NCI-H1417 (cell line): Measurements from ENCODE around the gene UBE2F.
A peak's percentile ranks its signal among the peaks of the same experiment; 100 is the strongest.
"Not testable (repeated sequence)": the region's sequence is repeated elsewhere in the genome, so short reads cannot be mapped to it uniquely, and the experiment has no call there.

Source experiments
- DNase-seq, 3 experiments: peaks; one replicate each; lab custom pipeline; 2025; lab: John Stamatoyannopoulos, UW

Gene UBE2F

DNA sequence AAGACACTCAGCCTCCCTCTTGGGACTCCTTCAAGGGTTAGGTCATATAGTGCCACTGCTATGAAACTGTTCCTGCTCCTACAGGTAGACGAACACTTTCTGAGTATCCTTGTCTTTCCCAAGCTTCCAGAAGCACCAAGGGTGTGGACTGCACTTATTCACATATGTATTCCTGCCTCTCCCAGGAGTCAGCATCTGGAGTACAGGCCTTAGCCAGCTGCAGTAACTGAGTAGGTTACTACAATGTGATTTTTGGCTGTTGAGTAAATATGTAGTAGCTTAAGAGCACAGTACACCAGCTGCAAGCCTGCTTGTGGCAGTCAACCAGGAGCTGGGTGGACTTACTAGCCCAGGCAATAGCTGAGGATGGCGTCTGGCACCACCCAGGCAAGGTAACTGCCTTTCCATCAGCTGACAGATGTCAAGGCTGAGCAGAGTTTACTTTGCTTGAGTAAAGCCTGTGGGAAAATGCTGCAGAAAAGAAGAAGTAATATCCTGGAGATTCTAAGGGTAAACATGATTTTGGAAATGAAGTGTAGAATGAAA is 80.0 kb downstream of the UBE2F start:
- no peak for DNase-seq

DNA sequence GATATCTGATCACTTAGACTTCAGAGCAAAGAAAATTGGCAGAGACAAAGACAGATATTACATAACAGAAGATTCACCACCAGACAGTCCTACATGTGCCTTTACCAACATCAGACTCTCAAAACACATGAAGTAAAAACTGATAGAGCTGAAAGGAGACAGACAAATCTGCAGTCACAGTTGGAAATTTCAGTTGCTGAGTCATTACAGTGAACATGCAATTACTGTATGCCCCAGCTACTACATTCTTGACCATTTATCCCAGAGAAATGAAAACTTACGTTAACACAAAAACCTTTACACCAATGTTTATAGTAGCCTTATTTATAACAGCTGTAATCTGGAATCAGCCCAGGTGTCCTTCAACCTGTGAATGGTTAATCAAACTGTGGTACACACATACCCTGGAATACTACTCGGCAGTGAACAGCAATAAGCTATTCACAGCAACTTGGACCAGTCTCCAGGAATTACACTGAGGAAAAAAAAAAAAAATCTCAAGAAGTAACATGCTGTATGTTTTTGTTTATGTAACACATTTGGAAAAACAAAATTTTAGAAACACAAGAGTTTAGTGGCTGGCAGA is 86.5 kb downstream of the UBE2F start:
- no peak for DNase-seq

DNA sequence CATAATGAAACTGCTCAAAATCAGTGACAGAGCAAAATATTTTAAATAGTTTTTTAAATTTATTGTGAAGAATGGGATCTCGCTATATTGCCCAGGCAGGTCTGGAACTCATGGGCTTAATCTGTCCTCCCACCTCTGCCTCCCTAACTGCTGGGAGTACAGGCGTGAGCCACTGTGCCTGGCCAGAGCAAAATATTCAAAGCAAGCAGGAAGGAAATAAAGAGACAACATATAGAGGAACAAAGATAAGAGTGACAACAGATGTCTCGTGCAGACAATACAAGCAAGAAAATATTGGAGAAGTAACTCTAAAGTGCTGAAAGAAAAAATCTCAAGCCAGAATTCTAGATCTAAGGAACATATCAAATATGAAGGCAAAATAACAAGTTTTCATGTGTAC is 89.0 kb downstream of the UBE2F start:
- no peak for DNase-seq

DNA sequence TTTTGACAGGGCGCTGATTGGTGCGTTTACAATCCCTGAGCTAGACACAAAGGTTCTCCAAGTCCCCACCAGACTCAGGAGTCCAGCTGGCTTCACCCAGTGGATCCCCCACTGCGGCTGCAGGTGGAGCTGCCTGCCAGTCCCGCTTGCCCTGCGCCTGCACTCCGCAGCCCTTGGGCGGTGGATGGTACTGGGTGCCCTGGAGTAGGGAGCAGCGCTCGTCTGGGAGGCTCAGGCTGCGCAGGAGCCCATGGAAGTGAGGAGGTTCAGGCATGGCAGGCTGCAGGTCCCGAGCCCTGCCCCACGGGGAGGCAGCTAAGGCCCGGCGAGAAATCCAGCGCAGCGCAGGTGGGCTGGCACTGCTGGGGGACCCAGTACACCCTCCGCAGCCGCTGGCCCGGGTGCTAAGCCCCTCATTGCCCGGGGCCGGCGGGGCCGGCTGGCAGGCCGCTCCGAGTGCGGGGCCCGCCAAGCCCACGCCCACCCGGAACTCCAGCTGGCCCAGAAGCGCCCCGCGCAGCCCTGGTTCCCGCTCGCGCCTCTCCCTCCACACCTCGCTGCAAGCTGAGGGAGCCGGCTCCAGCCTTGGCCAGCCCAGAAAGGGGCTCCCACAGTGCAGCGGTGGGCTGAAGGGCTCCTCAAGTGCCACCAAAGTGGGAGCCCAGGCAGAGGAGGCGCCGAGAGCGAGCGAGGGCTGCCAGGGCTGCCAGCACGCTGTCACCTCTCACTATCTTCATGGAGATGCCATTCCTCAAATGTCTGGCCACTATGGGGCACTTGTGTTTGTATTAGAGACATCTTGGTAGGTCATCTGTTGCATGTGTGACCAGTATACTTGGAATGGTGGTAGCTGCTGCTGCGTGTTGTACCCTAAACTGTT is 91.1 kb downstream of the UBE2F start:
- not testable (repeated sequence) for DNase-seq

DNA sequence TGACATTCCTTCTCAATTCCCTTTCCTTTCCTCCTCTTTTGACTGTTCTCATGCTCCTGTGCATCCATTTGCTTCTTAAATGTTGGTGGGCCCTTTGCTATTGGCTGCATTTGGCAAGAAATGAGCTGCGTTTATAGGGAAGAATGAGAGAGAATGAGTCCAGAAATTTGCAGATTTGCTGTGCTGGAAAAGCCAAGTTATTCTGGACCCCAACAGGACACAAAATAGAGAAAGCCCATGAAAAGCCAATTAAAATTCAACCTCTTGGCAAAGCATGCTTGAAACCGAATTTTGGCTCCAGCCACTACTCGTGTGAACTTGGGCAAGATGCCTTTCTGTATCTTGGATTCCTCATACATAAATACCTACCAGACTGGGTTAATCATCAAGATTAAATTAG is 92.7 kb downstream of the UBE2F start:
- no peak for DNase-seq

DNA sequence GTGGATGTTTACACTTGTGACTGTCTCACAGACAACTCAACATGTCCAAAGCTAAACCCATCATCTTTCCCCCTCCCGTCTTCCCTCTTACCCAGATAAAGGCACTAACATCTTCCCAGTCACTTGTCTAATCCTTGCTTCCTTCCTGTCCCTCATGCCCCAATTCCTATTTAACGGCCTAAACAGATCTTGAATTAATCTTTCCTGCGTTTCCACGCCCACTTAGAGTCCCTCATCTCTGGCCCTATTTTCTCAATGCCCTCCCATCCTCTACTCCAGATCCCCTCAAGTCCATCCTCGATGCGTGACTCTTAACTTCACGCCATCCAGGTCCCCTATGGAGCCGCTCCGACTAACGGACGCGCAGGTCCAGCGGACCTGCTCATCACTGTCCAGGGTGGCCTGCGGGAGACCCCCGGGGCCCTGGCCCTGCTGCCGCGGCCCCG is 93.3 kb downstream of the UBE2F start:
- DNase-seq: no peak

DNA sequence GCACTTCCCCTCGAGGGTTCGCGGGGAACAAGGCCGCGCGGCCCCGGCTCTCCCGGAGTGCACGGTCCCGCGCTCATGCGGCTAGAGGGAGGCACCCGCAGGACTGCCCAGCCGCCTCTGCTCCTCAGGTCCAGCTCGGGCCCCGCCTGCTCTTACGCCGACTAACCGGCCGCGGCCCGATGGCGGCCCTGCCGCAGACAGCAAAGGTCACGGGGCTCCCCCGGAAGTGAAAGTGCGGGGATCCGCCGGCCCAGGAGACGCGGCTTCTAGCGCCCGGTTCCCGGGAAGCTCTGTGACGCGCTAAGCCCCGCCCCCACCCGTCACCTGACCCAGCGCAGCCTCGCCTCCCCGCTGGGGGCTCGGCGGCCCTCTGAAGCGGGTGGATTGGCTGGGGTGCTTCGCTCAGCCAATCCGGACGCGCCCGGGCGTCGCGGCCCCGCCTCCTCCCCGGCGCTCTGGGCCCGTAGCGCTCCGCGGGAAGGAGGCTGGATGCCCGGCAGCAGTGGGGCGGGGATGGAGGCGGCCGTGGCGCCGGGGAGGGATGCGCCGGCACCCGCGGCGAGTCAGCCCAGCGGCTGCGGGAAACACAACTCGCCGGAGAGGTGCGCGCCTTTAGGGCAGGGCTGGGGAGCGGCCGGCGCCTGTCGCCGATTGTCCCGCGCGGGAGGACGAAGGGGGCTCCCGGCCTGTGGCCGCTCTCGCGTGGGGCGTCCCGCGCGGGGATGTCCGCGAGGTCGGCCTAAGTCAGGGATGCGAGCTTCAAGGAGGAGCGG is 93.9 kb downstream of the UBE2F start, which contains the start of gene SCLY:
SCLY (plus strand) TSS at position 460 of the 773 bp plus-strand sequence; CDS start at position 514, 54 bp downstream.
- DNase-seq: peak; percentile 91 to 98 (median 98)

DNA sequence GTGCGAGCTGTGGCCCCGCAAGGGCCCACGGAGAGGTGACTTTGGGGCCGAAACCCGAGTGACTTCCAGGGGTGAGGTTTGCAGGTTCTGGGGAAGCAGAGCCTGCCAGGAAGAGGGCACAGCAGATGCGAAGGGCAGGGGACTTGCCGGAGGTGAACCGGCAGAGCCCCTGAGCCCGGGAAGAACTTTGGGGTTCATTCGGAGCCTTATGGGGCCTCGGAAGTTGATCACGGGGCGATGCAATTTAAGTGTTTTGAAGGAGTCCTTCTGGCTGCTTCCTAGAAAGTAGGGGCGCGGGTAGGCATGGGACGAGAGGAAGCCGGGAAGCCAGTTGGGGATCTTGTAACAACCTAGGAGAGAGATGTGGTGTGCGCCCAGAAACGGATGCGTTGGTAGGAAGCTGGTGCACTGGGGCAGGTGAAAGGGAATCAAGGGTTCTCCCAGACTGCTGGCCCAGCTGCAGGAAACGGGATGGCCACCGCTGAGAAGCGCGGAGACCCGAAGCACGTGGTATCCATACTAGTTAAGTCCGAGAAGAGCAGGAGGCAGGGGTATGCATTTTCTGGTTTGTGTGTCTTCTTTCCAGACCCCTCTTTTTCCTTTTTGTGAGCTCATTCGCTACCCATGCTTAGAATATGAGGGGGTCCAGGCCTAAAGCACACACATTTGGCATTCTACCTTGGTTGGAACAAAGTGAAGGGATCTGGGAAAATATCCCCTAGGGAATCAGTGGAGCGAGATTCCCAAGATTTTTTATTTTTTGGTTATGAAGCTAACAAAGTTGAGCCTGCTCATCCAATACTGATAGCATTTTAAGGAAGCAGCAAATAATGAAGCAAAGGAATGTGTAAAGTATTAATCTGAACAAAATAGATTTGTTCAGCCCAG is 94.7 kb downstream of the UBE2F start:
- DNase-seq: peak in 2 of 3 experiments; percentile 65 to 74

DNA sequence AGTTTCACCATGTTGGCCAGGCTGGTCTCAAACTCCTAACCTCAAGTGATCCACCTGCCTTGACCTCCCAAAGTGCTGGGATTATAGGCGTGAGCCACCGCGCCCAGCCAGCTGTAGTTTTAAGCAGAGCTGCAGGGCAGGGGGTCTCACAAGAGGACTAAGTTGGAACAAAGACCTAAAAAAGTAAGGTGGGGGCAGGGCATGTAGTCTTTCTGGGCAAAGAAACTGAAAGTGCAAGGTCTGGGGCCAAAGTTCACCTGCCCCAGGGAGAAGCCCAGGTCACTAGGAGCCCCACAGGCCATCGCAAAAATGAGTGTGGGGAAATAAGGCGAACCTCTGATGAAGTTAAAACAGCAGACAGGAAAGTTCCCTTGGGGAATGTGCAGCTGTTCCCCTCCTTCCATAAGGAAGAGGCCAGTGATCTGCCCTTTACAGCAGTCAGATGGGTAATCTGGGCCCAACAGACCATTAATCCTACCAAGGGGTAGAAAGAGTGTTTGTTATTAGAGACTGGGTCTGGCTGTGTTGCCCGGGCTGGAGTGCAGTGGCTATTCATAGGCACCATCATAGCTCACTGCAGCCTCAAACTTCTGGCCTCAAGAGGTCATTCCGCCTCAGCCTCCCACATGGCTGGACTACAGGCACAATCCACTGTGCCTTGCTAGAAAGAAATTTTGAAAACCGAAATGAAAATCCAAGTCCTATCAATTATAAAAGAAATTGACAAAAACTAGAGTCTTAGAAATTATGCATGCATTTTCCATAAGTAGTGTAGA is 96.8 kb downstream of the UBE2F start:
- no peak for DNase-seq

DNA sequence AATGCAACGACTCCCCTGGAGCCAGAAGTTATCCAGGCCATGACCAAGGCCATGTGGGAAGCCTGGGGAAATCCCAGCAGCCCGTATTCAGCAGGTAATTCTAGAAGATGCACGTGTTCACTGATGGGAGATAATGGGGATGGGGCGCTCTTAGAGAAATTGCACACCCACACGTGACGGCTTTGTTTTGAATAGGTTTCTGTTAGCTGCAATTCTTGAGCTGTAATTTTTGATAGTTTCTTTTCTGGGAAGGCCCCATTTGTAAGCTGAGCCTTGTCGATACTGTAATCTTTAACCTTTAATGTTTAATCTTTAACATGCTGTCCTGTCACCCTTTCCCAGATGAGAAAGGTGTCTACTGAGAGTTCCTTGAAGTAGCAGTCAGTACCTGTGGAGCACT is 97.6 kb downstream of the UBE2F start:
- DNase-seq: no peak

DNA sequence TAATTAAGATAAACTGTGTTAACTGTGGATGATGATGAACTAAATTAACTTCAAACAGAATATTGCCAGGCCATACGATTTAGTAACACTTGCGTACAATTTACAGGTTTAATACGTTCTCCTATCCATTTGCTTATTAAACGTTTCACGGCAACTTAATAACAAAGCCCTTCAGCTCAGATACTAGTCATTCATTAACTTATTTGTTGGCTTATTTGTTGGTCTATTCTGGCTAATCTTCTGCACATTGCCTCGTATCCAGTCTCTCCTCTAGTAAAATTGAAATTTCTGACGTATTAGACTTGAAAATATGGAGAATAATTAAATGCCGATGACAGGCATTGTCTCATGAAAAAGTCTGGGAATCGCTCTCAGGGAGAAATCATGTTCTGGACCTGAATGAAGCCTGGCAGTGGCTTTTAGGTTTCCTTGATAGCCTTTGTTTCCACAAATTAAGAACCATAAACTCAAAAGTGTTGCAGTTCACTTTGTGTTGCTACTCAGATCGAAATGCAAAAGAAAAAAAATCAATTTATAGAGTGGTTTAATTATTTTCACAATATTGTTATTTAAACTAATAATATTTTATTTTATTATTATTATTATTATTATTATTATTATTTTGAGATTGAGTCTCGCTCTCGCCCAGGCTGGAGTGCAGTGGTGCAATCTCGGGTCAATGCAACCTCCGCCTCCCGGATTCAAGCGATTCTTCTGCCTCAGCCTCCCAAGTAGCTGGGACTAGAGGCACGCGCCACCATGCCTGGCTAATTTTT is 98.4 kb downstream of the UBE2F start:
- no peak for DNase-seq

DNA sequence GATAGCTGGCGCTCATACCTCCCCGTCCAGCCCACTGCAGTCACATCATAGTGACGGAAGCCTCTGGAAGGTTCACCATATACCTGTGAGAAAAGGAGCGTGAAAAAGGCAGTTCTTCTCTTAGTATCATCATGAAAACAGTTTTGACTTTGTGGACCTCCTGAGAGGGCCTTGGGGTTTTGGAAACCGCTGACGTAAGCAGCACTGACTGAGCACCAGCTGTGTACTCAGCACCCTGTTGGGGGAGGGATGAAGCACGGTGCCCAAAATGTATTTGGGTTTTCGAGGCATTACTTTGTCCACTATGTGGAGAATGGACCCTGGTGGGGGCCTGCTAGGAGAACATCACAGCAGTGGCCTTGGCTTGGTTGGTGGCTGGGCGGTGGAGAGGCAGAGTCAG is 99.4 kb downstream of the UBE2F start:
- no peak for DNase-seq

DNA sequence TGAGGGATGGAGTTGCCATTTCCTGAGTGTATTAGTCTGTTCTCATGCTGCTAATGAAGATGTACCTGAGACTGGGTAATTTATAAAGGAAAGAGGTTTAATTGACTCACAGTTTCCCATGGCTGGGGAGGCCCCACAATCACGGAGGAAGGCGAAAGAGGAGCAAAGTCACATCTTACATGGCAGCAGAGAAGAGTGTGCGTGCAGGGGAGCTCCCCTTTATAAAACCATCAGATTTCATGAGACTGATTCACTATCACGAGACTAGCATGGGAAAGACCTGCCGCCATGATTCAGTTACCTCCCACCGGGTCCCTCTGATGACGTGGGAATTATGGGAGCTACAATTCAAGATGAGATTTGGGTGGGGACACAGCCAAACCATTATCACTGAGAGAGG is 99.9 kb downstream of the UBE2F start:
- DNase-seq: not testable (repeated sequence)

DNA sequence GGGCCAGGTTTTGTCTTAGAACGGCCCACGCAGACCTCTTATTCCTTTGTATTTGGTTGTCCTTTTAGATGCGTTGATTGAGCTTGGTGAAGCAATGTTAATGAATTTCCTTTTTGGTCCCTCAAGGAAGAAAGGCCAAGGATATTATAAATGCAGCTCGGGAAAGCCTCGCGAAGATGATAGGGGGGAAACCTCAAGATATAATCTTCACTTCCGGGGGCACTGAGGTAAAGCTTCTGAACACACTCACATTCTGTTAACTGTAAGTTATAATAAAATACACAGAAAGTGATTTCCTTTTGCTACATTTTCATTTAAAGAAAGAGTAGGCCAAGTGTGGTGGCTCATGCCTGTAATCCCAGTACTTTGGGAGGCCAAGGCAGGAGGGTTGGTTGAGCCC is 101.1 kb downstream of the UBE2F start:
- no peak for DNase-seq

DNA sequence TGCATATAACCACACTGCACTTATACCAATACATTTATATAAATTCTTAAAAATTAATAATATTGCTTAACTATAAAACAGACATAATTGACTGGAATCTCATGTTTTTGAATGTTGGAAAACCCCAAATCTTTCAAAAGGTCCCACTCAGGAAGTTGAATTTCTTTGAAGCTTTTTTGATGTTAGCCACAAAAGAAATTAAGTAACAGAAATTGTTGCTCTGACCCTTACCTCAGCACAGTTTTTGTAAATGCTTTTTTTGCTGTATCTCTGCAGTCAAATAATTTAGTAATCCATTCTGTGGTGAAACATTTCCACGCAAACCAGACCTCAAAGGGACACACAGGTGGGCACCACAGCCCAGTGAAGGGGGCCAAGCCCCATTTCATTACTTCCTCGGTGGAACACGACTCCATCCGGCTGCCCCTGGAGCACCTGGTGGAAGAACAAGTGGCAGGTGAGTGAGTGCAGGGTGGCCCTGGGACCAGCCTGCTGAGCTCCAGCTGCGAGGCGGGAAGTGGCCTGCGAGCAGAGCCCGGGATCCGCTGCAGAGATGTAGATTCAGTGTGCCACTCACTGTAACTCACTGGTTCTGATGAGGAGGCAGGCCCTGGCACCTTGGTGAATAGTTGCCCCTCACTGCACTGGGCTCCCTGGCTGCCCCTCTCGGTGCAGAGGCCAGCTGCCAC is 102.4 kb downstream of the UBE2F start:
- DNase-seq: no peak

DNA sequence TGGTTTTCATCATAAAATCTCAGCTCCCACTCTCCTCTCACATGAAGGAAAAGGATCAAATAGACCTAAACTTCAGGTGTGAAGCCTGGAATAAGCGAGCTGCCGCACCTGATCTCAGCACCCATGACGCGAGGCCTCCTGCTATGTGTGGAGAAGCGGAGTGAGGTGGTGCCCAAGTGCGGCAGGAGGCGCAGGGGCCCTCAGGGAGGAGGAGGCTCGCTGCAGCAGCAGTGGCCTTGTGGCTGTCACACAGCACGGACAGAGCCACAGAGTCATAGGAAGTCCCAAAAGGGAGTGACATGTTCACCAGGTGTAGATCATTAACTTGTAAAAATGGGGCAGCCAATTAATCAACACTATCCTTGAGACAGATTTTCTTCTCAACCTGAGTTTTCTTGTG is 103.1 kb downstream of the UBE2F start:
- DNase-seq: no peak

DNA sequence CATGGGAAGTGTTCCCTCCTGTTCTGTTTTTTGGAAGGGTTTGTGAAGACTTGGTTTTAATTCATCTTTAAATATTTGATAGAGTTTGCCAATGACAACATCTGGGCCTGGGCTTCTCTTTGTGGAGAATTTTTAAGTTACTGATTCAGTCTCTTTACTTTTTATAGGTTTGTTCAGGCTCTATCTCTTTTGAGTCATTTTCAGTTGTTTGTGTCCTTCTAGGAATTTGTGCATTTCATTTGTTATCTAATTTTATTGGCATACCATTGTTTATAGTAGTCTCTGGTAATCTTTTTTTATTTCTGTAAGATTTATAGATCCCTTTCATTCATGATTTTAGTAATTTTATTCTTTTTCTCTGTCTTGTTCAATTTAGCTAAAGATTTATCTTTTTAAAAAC is 108.6 kb downstream of the UBE2F start:
- DNase-seq: no peak

DNA sequence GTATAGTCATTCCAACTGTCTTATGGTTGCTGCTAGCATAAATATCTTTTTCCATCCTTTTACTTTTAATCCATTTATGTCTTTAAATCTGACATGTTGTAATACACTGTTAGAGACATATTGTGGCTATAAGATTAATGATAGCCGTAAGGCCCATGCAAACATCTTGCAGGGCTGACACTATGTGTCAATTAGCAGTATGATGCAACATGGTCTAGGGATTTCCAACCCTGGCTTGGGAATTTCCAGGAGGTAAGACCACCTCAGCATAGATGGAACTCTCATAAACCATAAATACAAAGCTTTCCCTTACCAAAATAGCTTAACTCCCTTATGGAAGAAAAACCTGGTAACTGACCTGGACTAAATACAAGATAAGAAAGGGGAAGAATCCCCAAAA is 110.5 kb downstream of the UBE2F start:
- peak in 1 of 3 experiments; percentile 3 for DNase-seq

DNA sequence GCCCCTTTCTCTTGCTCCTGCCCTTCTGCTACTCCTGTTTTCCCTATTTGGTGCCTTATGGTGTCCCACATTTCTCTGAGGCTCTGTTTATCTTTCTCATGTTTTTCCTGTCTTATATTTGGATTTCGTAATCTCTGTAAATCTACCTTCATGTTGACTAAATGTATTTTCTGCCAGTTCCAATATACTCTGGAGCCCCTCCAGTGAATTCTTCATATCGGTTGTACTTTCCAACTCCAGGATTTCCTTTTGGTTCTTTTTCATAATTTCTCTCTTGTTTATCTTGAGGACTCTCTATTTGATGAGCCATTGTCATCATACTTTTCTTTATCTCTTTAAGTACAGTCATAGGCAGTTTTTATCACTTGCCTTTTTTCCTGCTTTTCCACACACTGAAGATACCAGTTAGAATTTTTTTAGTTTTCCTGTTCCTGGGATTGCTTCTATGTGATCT is 113.1 kb downstream of the UBE2F start:
- no peak for DNase-seq
